Memory B cell (primary cell): Measurements from ENCODE around the gene BACE1.

ENCODE experiments used
- ATAC-seq: fragments of 150-1000 bp; cut with Tn5 transposase; 2 replicates; pipeline ENCODE4 v1.10.0; 2021; ENCODE audit warnings: low read depth, mild to moderate bottlenecking, moderate library complexity
- DNase-seq, 2 donors: peaks; one replicate each; pipeline ENCODE4 v3.0.0; 2022; ENCODE audit warnings: low spot score in 2 of 2
- H3K27ac Mint-ChIP-seq: one replicate; pipeline ENCODE4 v1.8.0; 2022; ENCODE audit warnings: mild to moderate bottlenecking, moderate library complexity, mixed read lengths
- H3K27me3 Mint-ChIP-seq: one replicate; pipeline ENCODE4 v1.8.0; 2022; ENCODE audit warnings: mixed read lengths
- H3K36me3 Mint-ChIP-seq: one replicate; pipeline ENCODE4 v1.8.0; 2022; ENCODE audit warnings: mild to moderate bottlenecking, mixed read lengths
- H3K4me1 Mint-ChIP-seq: one replicate; pipeline ENCODE4 v1.8.0; 2022; ENCODE audit warnings: mixed read lengths
- H3K4me3 Mint-ChIP-seq: one replicate; pipeline ENCODE4 v1.8.0; 2022; ENCODE audit warnings: mild to moderate bottlenecking, moderate library complexity, mixed read lengths
- H3K9me3 Mint-ChIP-seq: one replicate; pipeline ENCODE4 v1.8.0; 2022; ENCODE audit warnings: mixed read lengths

BACE1 gene

GRCh38 chr11:117238221-117238620 lies 77.8 kb downstream of the BACE1 start:
- peaks cover 12% of the 10 kb centered on the region for H3K36me3 Mint-ChIP-seq
- H3K27me3 Mint-ChIP-seq, result no peaks in the 10 kb centered on the region
- DNase-seq (no peak), ATAC-seq (no peak)
- H3K9me3 Mint-ChIP-seq, result no peaks in the 10 kb centered on the region
- no peak overlapping the region for H3K4me3 Mint-ChIP-seq
- no peak overlapping the region for H3K27ac Mint-ChIP-seq
- H3K4me1 Mint-ChIP-seq, result peaks cover 8% of the 10 kb centered on the region
